Measurements from ENCODE around the gene ACTN4. TPM values are rescaled to one million over a fixed set of nuclear protein-coding genes. Genes with fewer than 3 reads are reported as not detected.
"Not testable (repeated sequence)": the region's sequence is repeated elsewhere in the genome, so short reads cannot be mapped to it uniquely, and the experiment has no call there.

ACTN4 gene
- total and polyA plus RNA-seq, 2 donors (not counting 1 experiment from before 2014, with no cell fraction given), result 127 to 683 TPM

- Histone ChIP-seq H3K79me2 (ENCODE audit: control insufficient read depth, insufficient read depth, low read length) (no peaks in the 10 kb centered on the region), H3K4me2 (ENCODE audit: extremely low read depth, insufficient read depth, low read length) (no peak overlapping the region), H3K27me3 (ENCODE audit: control insufficient read depth, insufficient read depth, low read length) (no peaks in the 10 kb centered on the region), H3K36me3 (ENCODE audit: control insufficient read depth, insufficient read depth, low read length) (no peaks in the 10 kb centered on the region), H3K4me1 (ENCODE audit: control insufficient read depth, extremely low read depth, insufficient read depth, low read length) (no peaks in the 10 kb centered on the region), H2AFZ (ENCODE audit: low read length) (no peak overlapping the region), H3K4me3 (replicated peaks in 1 of 4; ENCODE audit: control extremely low read depth in 1 of 4, insufficient read depth in 1 of 4, low read depth in 3 of 4, low read length in 4 of 4) (no peak overlapping the region), H3K27ac (ENCODE audit: insufficient read depth, low read length) (no peak overlapping the region), H3K9ac (ENCODE audit: insufficient read depth, low read length) (no peak overlapping the region), H3K9me3 (ENCODE audit: control insufficient read depth, insufficient read depth, low read depth, low read length) (no peaks in the 10 kb centered on the region), H4K20me1 (ENCODE audit: control insufficient read depth, extremely low read depth, insufficient read depth, low read length) (no peaks in the 10 kb centered on the region)
- DNase-seq (ENCODE audit: low read depth in 2 of 2), result no peak
- TF ChIP-seq, protein P1, sequence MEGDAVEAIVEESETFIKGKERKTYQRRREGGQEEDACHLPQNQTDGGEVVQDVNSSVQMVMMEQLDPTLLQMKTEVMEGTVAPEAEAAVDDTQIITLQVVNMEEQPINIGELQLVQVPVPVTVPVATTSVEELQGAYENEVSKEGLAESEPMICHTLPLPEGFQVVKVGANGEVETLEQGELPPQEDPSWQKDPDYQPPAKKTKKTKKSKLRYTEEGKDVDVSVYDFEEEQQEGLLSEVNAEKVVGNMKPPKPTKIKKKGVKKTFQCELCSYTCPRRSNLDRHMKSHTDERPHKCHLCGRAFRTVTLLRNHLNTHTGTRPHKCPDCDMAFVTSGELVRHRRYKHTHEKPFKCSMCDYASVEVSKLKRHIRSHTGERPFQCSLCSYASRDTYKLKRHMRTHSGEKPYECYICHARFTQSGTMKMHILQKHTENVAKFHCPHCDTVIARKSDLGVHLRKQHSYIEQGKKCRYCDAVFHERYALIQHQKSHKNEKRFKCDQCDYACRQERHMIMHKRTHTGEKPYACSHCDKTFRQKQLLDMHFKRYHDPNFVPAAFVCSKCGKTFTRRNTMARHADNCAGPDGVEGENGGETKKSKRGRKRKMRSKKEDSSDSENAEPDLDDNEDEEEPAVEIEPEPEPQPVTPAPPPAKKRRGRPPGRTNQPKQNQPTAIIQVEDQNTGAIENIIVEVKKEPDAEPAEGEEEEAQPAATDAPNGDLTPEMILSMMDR (conservative IDR thresholded peaks at IDR 0.05 in 1 of 2, IDR thresholded peaks at IDR 0.05 in 1 of 2; ENCODE audit: low read depth in 1 of 2, low read length in 2 of 2), result no peak
- no peak for TF ChIP-seq EZH2 (IDR thresholded peaks at IDR 0.05; ENCODE audit: low read length, missing control alignments)
These were observed 112.1 kb downstream of the ACTN4 start for GRCh38 chr19:38759590-38760003.

DNA sequence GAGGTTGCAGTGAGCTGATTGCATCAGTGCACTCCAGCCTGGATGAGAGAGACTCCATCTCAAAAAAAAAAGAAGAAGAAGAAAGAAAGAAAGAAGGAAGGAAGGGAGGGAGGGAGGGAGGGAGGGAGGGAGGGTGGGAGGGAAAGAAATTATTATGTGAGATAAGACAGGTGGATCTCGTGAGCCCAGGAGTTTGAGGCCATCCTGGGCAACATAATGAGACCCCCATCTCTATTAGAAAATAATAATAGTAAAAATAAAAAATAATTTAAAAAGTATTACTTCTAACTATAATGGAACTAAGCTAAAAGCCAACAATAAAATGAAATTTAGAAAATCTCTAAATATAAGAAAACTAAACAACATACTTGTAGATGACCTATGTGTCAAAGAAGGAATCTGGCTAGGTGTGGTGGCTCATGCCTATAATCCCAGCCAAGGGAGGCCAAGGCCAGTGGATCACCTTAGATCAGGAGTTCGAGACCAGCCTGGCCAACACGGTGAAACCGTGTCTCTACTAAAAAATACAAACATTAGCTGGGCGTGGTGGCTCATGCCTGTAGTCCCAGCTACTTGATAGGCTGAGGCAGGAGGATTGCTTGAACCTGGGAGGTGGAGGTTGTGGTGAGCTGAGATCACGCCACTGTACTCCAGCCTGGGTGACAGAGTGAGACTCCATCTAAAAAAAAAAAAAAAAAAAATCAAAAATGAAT is 113.5 kb downstream of the ACTN4 start:
- not testable (repeated sequence) for H3K4me1 ChIP-seq (ENCODE audit: control insufficient read depth, extremely low read depth, insufficient read depth, low read length); H3K9ac ChIP-seq (ENCODE audit: insufficient read depth, low read length); H3K27ac ChIP-seq (ENCODE audit: insufficient read depth, low read length); H3K4me3 ChIP-seq (replicated peaks in 1 of 4; ENCODE audit: control extremely low read depth in 1 of 4, insufficient read depth in 1 of 4, low read depth in 3 of 4, low read length in 4 of 4); H2AFZ ChIP-seq (ENCODE audit: low read length); H3K9me3 ChIP-seq (ENCODE audit: control insufficient read depth, insufficient read depth, low read depth, low read length); H3K4me2 ChIP-seq (ENCODE audit: extremely low read depth, insufficient read depth, low read length); H4K20me1 ChIP-seq (ENCODE audit: control insufficient read depth, extremely low read depth, insufficient read depth, low read length); H3K79me2 ChIP-seq (ENCODE audit: control insufficient read depth, insufficient read depth, low read length); H3K27me3 ChIP-seq (ENCODE audit: control insufficient read depth, insufficient read depth, low read length); DNase-seq (ENCODE audit: low read depth in 2 of 2); H3K36me3 ChIP-seq (ENCODE audit: control insufficient read depth, insufficient read depth, low read length)

GRCh38 chr19:38761884-38762389 is 114.5 kb downstream of the ACTN4 start:
- H4K20me1 ChIP-seq (ENCODE audit: control insufficient read depth, extremely low read depth, insufficient read depth, low read length); H3K36me3 ChIP-seq (ENCODE audit: control insufficient read depth, insufficient read depth, low read length); H3K4me2 ChIP-seq (ENCODE audit: extremely low read depth, insufficient read depth, low read length); H3K79me2 ChIP-seq (ENCODE audit: control insufficient read depth, insufficient read depth, low read length); H3K27ac ChIP-seq (ENCODE audit: insufficient read depth, low read length); H3K27me3 ChIP-seq (ENCODE audit: control insufficient read depth, insufficient read depth, low read length); H2AFZ ChIP-seq (ENCODE audit: low read length); H3K9me3 ChIP-seq (ENCODE audit: control insufficient read depth, insufficient read depth, low read depth, low read length); H3K9ac ChIP-seq (ENCODE audit: insufficient read depth, low read length); DNase-seq (ENCODE audit: low read depth in 2 of 2); H3K4me1 ChIP-seq (ENCODE audit: control insufficient read depth, extremely low read depth, insufficient read depth, low read length); H3K4me3 ChIP-seq (replicated peaks in 1 of 4; ENCODE audit: control extremely low read depth in 1 of 4, insufficient read depth in 1 of 4, low read depth in 3 of 4, low read length in 4 of 4): not testable (repeated sequence)

- Histone ChIP-seq H3K36me3 (ENCODE audit: control insufficient read depth, insufficient read depth, low read length) (no peaks in the 10 kb centered on the region), H3K9me3 (ENCODE audit: control insufficient read depth, insufficient read depth, low read depth, low read length) (no peaks in the 10 kb centered on the region), H3K4me1 (ENCODE audit: control insufficient read depth, extremely low read depth, insufficient read depth, low read length) (no peaks in the 10 kb centered on the region), H3K79me2 (ENCODE audit: control insufficient read depth, insufficient read depth, low read length) (no peaks in the 10 kb centered on the region), H3K4me2 (ENCODE audit: extremely low read depth, insufficient read depth, low read length) (no peak overlapping the region), H4K20me1 (ENCODE audit: control insufficient read depth, extremely low read depth, insufficient read depth, low read length) (no peaks in the 10 kb centered on the region), H2AFZ (ENCODE audit: low read length) (no peak overlapping the region), H3K9ac (ENCODE audit: insufficient read depth, low read length) (no peak overlapping the region), H3K27ac (ENCODE audit: insufficient read depth, low read length) (no peak overlapping the region), H3K27me3 (ENCODE audit: control insufficient read depth, insufficient read depth, low read length) (no peaks in the 10 kb centered on the region), H3K4me3 (replicated peaks in 1 of 4; ENCODE audit: control extremely low read depth in 1 of 4, insufficient read depth in 1 of 4, low read depth in 3 of 4, low read length in 4 of 4) (no peak overlapping the region)
- TF ChIP-seq, protein P1 (conservative IDR thresholded peaks at IDR 0.05 in 1 of 2, IDR thresholded peaks at IDR 0.05 in 1 of 2; ENCODE audit: low read depth in 1 of 2, low read length in 2 of 2), result no peak
- no peak for TF ChIP-seq EZH2 (IDR thresholded peaks at IDR 0.05; ENCODE audit: low read length, missing control alignments)
- no peak for DNase-seq (ENCODE audit: low read depth in 2 of 2)
These were observed 116.4 kb downstream of the ACTN4 start for GRCh38 chr19:38763795-38764220.

Measured in fibroblast of lung (primary cell).